NCI-H2081 treated with DMSO at 0.1 percent for 48 hours (cell line): ENCODE results near the gene SPDYE18.
"Not testable (repeated sequence)": the region's sequence is repeated elsewhere in the genome, so short reads cannot be mapped to it uniquely, and the experiment has no call there.

ENCODE experiments used
- DNase-seq: peaks from one replicate; lab custom pipeline; 2025; lab: John Stamatoyannopoulos, UW

The SPDYE18 gene

DNA sequence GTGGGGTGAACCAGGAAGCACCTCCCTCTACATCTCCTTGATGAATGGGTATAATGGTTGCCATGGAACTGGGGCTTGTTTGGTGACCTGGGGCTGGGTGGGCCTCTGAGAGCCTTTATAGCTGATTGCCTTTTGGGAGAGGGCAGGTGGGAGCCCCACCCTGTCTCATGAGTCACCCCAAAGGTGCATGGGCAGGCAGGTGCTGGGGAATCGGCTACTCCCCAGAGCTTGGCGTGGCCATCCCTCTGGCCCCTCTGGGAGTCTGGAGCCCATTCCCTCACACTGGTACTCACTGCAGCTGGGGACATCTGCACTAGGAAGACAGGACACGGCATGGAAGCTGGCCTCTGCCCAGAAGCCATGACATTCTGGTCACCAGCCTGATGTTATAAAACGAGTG, at the start of gene SPDYE18:
Gene SPDYE18 (minus strand): TSS at position 2 of the 400 bp plus-strand sequence. CDS start 2,046 bp downstream, outside the sequence.
- DNase-seq, result not testable (repeated sequence)

GRCh38 chr7:77108362-77108761, 46.0 kb upstream of the SPDYE18 start:
- not testable (repeated sequence) for DNase-seq

DNA sequence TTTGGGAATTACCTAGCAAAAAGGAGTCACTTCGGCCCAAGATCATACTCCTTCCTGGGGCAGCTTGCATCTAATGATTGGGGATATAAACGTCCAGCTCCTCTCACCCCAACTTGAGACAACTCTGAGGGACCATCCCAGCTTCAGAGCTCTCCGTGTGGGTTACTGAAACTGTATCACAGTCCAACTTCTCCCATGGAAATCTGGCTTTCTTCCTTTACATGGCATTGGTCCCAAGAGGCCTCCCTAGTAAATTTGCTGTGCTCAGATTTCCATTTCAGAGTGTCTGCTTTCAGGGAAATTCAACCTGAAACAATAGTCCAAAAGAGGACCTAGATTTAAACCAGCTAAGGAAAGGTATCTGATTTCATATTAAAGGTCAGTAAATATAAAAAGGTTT, 45.3 kb upstream of the SPDYE18 start:
- not testable (repeated sequence) for DNase-seq

DNA sequence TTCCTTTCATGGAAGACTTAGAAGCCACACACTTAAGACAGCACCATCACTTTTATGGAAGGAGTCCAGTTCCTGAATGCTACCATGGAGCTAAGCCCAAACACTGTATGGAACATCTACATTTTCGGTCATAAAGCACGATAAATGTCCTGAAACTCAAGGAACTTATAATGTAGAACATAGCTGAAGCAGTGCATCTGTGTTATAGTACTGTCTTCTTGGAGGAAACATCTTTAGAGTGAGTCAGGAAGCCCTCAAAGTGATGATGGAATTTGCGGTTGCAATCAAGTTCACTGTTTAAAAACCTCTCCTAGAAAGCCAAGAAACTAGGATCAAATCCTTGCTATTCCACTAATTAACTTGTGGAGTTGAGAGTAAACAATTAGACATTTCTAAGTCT, 43.5 kb upstream of the SPDYE18 start:
- not testable (repeated sequence) for DNase-seq

DNA sequence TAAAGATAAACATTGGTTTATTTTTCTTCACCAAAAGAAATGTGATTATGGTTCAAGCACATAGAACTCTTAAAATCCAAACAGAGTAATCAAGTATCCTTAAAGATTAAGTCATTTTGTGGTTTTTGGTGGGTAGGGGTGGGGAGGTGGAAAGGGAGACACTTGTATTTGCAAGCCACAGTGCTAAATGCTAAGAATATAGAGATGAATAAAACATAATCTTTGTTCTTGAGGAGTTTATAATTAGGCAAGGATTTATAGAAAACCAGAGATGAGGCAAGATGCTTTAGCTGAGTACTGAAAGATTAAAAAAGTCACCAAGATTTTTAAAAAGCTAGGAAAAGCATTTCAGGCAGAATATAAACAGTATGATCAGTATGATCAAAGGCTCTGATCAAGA, 40.3 kb upstream of the SPDYE18 start:
- DNase-seq, result not testable (repeated sequence)

DNA sequence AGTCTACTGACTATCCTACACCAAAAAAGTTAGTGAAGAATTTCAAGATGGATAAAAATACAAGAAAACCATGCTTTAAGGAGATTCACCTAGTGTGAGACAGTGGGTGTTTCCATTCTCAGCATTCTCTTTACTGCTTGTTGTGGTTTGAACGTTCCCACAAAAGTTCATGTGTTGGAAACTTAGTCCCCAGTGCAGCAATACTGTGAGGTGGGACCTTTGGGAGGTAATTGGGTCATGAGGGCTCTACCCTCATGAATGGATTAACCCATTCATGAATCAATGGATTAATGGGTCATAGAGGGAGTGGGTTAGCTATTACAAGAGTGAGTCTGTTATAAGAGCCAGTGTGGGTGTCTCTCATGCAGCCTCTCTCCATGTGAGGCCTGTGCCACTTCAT, 38.8 kb upstream of the SPDYE18 start:
- not testable (repeated sequence) for DNase-seq

- not testable (repeated sequence) for DNase-seq
These were observed 38.1 kb upstream of the SPDYE18 start for GRCh38 chr7:77100501-77100900.

DNA sequence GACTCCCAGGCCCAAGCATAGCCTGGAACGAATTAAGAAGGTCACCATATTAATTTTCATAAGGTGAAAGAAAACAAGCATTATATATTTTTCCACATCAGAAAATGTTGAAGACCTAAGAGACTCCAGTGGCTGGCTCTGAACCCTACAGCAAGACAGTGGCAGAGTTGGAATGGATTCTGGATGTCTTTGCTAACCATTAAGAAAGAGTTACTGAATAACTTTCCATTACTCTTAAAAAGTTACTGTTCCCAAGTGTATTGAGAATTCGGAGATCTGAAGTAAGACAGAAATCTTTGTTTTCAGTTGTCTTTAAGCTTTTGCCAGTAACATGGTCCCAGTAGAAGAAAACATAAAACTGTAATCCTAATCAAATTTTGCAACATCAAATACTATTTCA, 29.9 kb upstream of the SPDYE18 start:
- DNase-seq, result not testable (repeated sequence)

DNA sequence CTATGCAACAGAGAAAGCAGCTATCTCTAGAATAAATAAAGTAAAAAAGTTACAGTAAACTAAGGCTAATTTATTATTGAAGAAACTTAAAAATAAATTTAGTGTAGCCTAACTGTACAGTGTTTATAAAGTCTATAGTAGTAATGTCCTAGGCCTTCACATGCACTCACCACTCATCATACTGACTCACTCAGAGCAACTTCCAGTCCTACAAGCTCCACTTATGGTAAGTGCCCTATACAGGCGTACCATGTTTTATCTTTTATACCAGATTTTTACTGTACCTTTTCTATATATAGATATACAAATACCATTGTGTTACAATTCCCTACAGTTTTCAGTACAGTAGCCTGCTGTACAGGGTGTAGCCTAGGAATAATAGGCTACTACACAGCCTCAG, 19.8 kb upstream of the SPDYE18 start:
- DNase-seq, result not testable (repeated sequence)

- not testable (repeated sequence) for DNase-seq
These were observed 17.9 kb upstream of the SPDYE18 start for GRCh38 chr7:77080236-77080635.

GRCh38 chr7:77079624-77080023, 17.3 kb upstream of the SPDYE18 start:
- DNase-seq, result not testable (repeated sequence)

DNA sequence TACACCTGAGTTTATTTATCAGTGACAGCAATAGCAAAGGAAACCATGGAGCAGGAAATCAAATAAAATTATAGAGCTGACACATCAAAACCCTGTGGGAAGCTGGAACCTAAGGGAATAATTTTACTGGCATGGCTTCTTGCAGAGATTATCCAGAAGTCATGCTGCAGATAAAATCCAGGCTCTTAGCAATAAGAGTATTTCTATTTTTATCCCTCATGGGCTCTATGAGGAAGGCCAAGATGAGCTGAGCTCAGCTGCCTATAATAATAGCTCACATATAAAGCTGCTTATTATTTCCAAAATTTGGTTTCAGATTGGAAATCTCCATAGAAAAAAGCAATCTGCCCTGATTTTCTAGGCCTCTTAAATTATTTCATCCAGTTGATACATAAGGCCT, 16.8 kb upstream of the SPDYE18 start:
- DNase-seq, result not testable (repeated sequence)

DNA sequence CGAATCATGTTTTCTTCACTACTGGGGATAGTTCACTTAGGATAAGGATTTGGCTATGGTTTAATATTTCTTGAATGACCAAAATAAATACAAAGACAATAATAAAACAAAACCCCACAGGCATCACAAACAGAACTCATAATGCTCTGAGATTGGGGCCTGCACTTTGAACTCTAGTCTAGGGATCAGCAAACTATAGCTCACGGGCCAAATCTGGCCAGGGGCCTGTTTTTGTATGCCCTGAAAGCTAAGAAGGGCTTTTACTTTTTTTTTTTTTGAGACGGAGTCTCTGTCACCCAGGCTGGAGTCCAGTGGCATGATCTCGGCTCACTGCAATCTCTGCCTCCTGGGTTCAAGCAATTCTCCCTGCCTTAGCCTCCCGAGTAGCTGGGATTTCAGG, 14.7 kb upstream of the SPDYE18 start:
- not testable (repeated sequence) for DNase-seq

GRCh38 chr7:77074786-77075396, 12.5 kb upstream of the SPDYE18 start:
- not testable (repeated sequence) for DNase-seq

- not testable (repeated sequence) for DNase-seq
These were observed 8.8 kb upstream of the SPDYE18 start for GRCh38 chr7:77071108-77071507.

GRCh38 chr7:77065869-77066268, 3.5 kb upstream of the SPDYE18 start:
- not testable (repeated sequence) for DNase-seq

DNA sequence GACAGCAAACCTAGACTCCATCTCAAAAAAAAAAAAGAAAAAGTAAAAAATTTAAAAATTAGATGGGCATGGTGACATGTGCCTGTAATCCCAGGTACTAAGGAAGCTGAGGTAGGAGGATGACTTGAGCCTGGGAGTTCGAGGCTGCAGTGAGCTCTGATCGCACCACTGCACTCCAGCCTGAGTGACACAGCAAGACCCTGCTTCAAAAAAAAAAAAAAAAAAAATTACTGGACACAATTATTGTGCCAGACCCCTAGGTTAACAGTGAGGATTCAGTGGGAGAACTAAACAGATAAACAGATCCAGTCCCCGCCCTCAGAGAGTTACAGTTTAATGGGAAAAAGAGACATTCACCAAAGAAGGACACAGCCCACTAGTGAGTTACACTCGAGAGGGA, 1.4 kb upstream of the SPDYE18 start:
- DNase-seq, result not testable (repeated sequence)

DNA sequence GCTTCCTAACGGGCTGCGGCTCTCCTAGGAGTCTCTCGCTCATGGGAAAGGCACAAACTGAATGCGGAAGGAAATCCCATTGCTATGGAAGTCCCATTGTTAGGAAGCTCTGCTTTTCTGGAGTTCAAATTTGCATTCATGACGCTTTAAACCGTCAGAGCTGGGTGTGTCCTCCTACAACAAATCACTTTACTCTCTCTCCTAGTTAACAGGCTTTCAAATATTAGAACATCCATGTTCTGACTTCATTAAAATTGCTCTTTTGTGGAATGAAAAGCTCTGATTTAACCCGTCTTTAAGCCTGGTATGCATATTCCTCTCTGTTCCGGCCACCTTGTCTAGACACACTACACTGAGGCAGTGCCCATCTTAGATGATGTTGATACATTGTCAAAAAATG, 30.1 kb downstream of the SPDYE18 start, which contains the start of gene SPDYE17:
Gene SPDYE17 (minus strand): TSS at position 101 of the 400 bp plus-strand sequence. CDS start 1,791 bp downstream, outside the sequence.
- DNase-seq, result not testable (repeated sequence)

DNA sequence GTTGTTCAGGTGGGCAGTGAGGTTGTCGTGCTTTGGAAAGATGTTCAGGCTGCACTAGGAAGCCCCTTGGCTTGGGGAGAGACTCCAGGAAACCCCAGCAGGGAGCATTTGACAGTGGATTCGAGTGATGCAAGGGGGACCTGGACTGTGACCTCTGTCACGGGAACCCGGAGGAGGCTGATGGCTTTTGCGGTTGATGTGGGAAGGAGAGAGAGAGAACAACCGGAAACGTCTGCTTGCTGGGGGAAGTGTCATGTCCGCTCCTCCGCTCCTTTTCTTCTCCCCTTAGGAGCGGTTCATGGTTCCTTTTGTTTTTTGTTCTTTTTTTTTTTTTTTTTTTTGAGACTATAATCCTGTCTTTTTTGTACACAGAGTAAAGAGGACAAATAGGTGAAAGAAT, 36.0 kb downstream of the SPDYE18 start:
- not testable (repeated sequence) for DNase-seq

DNA sequence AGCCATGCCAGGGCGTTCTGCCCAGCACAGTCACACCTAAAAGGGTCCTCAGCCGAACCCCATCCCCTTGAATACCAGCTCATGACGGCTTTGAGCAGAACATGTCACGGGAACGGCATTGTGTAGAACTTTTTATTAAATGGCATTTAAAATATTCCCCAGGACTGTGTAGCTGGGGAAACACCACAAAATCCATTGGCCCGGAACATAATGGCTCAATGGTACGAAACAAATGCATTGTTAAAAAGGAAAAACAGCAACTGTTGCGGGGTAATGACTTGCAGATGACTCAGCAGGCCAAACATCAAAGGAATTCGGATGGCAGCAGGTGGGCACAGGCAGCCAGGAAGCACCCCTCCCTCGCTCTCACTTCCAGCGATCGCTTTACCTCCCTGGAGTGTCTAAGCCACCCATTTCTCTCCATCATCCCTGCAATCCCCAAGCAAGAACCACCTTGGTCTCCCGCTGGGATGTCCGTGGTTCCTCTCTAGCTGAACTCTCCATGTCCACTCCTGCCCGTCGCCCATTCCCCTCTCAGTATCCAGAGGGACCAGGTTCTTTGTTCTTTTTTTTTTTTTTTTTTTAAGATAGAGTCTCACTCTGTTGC, 52.2 kb downstream of the SPDYE18 start:
- DNase-seq, result not testable (repeated sequence)

DNA sequence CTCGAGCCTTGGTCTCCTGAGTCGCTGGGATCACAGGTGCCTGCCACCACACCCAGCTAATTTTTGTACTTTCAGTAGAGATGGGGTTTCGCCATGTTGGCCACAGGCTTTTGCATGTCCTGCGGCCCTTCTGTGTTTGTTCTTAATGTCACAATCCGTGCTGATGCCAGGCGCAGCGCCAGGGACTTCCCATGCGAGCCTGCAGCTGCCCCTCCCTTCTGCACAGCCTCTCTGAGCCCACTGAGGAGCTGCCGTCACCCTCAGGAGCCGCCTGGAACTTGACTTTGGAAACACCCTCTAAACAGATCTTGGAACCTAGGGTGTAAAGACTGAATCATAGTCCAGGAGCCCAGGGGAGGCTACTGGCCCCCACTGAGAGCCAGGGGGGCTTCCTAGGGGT, 54.4 kb downstream of the SPDYE18 start:
- not testable (repeated sequence) for DNase-seq

- DNase-seq, result not testable (repeated sequence)
These were observed 55.9 kb downstream of the SPDYE18 start for GRCh38 chr7:77006127-77007110.
